GOT3 (cell line): ENCODE data around the gene ZNF662.

Experiments
- DNase-seq: peaks from one replicate; lab custom pipeline; 2025; ENCODE audit warnings: mixed read lengths; lab: John Stamatoyannopoulos, UW

Gene ZNF662

DNA sequence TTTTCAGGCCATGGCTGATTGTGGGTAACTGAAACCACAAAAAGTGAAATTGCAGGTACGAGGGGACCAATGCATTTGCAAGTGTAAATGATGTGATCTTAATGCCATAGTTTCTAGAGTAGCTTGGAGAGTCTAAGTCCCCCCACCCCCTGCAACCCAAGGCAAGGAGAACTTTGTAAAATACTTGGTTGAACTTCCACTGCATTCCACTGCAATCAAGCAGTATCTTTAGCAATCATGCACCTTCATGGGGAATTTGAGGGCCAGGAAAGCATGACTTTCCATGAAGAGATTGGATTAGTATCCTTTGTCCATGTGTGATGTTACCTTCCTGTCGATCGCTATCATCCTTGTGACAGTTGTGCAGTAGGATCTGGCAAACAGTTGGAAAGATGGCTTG is 18.9 kb upstream of the ZNF662 start:
- DNase-seq, result no peak

DNA sequence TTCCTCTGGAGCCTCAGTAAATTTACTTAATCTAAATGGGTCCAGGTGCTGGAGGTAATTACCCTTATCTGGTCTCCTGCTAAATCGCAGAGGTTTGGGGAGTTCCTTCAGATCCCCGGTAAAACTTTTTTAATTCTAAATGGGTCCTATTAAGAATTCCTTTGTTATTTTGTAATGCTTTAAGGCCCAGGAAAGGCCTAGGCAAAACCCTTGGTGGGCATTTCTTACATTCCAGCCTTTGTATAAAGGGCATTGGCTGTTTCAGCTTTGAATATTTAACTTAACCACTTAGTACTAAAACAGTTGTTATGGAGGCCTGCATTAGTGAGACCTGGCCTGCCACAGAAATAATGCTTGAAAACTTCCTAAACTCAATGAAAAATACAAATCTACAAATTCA is 14.9 kb upstream of the ZNF662 start:
- no peak for DNase-seq

GRCh38 chr3:42892169-42892568 is 13.8 kb upstream of the ZNF662 start:
- no peak for DNase-seq

DNA sequence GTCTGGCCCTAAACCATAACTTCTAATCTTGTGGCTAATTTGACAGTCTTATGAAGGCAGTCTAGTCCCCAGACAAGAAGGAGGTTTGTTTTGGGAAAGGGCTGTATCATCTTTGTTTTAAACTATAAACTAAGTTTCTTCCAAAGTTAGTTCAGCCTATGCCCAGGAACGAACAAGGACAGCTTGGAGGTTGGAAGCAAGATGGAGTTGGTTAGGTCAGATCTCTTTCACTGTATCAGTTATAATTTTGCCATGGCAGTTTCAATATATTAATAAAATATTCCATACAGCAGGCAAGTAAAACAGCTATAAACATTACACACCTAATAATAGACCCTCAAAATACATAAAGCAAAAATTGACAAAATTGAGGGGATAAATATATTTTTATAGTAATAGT is 13.1 kb upstream of the ZNF662 start:
- no peak for DNase-seq

- DNase-seq, result no peak
Measured at GRCh38 chr3:42894698-42895579, 11.0 kb upstream of the ZNF662 start.

DNA sequence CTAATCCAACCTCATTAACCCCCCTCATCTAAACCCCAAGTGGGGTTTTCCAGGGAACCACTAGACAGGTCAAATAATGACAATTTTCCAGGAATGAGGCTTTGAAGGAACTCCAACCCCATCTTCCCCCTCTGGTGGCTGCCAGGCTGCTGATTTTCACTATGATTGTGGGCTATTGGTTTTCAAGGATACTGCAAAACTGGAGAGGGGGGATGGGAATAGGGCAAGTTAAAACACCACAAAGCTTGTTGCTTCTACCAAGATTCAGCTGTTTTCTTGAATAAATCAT is 10.4 kb upstream of the ZNF662 start:
- DNase-seq, result no peak

DNA sequence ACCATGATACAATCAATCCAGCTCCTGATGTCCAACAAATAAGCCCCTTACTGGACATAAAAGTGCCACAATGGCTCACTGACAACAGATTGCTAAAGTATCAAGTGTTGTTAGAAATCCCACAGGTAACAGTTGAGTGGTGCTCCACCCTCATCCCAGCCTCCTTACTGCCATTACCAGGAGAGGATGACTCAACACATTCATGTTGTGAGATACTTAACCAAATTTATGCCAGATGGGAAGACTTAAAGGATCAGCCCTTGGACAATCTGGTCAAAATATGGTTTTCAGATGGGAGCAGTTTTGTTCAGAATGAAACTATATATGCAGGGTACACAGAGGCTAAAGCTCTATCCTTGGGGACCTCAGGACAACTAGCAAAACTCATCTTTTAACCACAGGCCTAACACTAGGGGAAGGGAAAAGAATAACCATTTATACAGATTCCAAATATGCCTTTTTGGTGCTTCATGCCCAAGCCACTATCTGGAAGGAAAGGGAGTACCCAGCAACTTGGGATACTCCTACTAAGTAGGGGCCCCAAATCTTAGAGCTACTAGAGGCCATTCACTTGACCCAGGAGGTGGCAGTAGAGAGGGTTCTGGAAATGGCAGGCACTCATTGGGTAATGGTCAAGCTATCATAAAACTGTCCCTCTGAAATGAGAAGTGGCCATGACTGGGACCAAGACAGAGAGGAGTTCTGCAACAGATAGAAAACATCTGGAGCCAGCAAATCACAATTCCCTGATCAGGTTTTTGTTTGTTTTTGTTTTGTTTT is 6.9 kb upstream of the ZNF662 start:
- no peak for DNase-seq

DNA sequence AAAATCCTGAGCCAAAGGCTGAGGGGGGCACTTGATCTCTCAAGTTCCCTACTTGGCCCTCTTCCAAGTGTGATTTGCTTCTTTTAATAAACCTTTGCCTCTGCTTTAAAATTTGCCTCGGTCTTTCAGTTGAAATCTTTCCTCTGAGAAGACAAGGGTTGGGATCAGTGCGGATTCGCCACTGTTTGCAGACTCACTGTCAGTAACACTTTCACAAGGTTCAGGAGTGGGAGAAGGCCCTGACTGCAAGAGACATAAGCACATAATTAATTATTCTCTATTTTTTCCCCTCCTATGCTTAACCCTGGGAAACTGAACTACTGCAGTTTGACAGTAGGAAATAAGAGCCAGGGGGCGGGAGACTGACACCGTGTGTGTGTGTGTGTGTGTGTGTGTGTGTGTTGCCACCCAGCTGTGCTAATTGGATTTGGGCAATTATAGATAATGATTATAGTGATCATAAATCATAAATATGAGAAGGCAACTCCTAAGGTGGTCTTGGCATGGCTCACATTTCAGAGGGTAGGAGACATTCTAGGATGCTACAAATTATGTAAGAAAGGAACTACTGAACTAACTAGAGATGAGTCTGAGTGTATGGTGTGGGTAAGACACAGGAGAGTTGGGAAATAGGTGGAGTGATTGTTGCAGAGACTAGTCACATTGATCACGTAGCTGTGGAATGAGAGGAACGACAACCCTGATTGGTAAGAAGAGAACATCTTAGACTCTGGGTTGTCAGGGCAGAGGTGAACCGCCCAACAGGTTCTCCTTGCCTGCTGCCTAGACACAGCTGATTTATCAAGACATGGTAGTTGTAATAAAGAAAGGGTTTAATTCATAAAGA is 5.5 kb upstream of the ZNF662 start:
- no peak for DNase-seq

- no peak for DNase-seq
Measured at GRCh38 chr3:42901073-42901415, 4.9 kb upstream of the ZNF662 start.

- no peak for DNase-seq
Measured at GRCh38 chr3:42902257-42902656, 3.7 kb upstream of the ZNF662 start.

DNA sequence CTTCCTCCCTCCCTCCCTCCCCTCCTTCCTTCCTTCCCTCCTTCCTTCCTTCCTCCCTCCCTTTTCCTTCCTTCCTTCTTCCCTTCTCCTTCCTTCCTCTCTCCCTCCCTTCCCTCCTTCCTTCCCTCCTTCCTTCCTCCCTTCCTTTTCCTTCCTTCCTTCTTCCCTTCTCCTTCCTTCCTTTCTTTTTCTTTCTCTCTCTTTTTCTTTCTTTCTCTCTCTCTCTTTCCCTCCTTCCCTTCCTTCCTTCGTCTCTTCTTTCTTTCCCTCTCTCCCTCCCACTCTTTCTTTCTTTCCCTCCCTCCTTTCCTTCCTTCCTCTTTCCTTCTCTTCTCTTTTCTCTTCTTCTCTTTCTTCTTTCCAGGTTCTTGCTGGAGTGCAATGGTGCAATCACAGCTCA is 1.9 kb upstream of the ZNF662 start:
- no peak for DNase-seq

GRCh38 chr3:42905740-42906069 is 237 bp upstream of the ZNF662 start:
- DNase-seq, result no peak

- no peak for DNase-seq
Measured at GRCh38 chr3:42906848-42907183, 874 bp downstream of the ZNF662 start.

DNA sequence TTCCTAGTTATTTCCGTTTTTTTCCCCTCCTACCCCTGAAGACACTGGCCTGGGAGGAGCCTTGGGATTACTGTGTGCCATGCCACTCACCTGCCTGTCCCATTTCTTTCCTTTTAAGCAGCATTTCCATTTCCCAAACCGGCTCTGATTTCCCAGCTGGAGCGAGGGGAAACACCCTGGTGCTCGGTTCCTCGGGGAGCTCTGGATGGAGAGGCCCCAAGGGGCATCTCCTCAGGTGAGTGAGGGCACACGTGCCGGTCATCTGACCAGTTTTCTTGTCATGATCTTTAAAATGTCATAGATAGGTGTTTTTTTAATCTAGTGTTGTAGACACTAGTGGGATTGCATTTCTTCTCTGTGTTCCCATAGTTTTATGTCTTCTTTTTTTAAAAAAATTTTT is 2.7 kb downstream of the ZNF662 start:
- DNase-seq, result no peak

DNA sequence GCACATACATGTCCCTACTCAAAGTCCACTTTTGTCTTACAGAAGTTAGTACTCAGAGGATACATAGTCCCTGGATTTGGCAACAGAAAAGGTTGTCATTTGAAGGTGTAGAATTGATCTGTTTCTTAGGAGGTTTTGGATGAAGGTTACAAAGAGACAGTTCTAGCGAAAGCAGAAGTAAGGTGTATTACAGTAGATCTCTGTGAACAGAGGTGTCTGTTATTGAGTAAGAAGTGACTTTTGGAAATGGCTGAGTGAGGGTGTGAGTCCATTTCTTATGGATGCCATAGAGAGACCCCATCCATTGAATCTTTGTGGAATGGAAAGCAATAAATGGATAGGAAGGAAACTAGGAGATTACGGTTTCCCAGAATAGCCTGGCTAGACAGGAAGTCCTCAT is 5.6 kb downstream of the ZNF662 start:
- DNase-seq, result no peak

DNA sequence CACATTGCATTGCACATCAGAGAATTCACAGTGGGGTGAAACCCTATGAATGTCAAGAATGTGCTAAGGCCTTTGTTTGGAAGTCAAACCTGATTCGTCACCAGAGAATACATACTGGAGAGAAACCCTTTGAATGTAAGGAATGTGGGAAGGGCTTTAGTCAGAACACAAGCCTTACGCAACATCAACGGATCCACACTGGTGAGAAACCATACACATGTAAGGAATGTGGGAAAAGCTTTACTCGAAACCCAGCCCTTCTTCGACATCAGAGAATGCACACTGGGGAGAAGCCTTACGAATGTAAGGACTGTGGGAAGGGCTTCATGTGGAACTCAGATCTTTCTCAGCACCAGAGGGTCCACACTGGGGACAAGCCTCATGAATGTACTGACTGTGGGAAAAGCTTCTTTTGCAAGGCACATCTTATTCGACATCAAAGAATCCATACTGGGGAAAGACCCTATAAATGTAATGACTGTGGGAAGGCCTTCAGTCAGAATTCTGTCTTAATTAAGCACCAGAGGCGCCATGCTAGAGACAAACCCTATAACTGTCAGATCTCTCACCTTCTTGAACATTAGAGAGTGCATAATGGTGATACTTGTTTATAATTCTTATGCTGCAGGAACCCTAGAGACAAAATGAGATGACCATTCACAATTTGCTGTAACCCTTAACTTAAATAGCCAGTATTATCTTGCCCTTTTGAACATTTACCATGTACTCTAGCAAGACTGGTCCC is 9.0 kb downstream of the ZNF662 start:
- DNase-seq, result no peak

DNA sequence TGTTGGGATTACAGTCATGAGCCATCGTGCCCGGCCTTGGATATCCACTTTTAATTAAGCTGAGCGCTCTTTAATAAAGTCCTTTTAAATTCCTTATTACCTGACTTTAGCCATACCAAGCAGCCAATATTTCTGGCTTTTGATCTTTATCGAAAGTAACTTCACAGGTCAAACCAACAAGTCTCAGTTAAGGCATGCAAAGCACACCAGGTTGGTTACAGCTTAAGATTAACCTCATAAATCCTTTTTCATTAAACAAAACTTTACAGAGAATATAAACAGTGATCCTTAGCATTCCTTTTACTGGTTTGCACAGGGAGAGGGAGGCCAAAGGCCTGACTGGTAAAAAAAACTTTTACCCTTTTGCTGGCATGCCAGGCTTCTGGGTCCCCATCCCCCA is 17.7 kb downstream of the ZNF662 start:
- DNase-seq, result no peak

GRCh38 chr3:42926310-42926709 is 20.4 kb downstream of the ZNF662 start:
- DNase-seq, result no peak

DNA sequence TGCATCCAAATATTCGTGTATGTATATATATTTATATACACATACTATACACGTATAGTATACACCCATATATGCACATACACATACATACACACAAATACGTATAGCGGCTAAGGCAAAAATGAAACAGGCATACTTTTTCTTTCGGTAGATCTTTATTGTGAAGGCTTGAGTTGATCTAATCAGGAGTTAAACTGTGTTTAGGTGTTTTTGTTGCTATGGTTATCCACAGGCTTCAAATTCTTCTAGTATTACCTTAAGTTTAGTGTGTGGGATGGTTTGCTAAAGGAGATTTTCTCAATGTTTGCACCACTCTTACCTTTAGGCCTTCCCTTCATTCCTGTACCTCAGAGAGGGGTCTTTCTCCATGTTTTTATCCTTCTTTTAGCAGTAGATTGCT is 28.2 kb downstream of the ZNF662 start:
- no peak for DNase-seq

GRCh38 chr3:42934910-42935309 is 29.0 kb downstream of the ZNF662 start:
- no peak for DNase-seq

DNA sequence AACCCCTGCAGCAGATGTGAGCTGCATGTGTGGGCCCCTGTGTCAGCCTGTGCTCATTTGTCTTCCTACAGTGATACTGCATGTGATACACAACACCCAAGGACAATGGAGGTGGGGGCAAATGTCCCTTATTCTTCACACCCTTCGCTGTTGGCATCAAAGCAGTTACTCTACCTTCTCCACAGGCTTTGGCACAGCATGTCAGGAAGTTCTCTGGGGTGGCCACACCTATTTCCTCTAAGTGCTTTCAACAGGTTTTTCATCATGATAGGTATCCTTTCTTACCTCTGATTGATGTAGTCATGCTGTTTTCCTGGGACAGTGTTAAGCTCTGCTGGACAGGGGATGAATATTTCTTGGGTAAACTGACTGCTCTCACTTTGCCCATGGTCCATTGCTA is 29.5 kb downstream of the ZNF662 start:
- no peak for DNase-seq
